NCI-H1105 (cell line): ENCODE measurements around the gene CT45A8.
"Not testable (repeated sequence)": the region's sequence is repeated elsewhere in the genome, so short reads cannot be mapped to it uniquely, and the experiment has no call there.

Source experiments
- DNase-seq: peaks from one replicate; lab custom pipeline; 2025; lab: John Stamatoyannopoulos, UW

CT45A8 gene

DNA sequence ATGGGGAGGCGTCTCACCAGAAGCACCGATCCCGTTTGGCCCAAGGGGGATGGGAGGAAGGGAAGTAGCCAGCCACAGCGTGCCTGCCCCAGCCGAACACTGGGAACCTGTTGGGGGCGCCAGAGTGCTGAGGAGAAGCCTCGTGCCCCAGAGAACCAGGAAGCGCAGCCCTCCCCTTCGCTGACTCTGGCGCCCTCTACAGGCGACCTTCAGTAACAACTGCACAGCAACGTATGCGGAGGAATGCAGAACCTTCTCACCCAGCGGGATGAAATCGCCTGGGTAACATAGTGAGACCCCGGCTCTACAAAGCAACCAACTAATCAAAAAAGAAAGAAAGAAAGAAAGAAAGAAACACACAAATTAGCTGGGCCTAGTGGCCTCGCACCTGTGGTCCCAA is at the start of gene CT45A8:
Gene CT45A8, minus strand, starts transcription at position 101 of the 400 bp plus-strand sequence. CDS start 3,755 bp downstream, outside the sequence.
- not testable (repeated sequence) for DNase-seq

- DNase-seq, result no peak
Observed at GRCh38 chrX:135893294-135893817, 39.0 kb upstream of the CT45A8 start, which contains the start of the genes CT45A10 and SAGE1. Gene CT45A10 (minus strand): TSS chrX:135893444. CDS start chrX:135885344, 8,100 bp downstream. Gene SAGE1 (plus strand): TSS chrX:135893716. CDS start chrX:135896243, 2,527 bp downstream.

GRCh38 chrX:135892781-135893180 is 38.4 kb upstream of the CT45A8 start:
- no peak for DNase-seq

DNA sequence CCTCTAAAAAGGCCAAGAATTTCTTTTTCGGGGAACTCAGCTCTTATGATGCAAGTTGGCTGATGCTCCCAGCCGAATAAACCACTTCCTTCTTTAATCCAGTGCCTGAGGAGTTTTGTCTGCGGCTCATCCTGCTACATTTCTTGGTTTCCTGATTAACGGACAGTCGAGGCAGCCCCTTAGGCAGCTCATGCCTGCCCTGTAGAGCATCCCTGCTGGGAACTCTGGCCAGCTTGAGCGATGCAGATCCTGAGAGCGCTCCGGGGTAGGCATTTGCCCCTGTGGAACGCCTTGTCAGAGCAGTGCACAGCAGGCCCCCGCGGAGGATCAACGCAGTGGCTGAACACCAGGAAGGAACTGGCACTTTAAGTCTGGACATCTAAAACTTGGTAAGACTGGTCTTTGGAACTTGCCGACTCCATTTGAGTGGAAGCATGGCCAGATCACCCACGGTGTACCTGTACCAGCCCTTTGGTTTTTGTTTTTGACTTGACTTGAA is 35.8 kb upstream of the CT45A8 start:
- DNase-seq, result no peak

GRCh38 chrX:135888976-135889375 is 34.6 kb upstream of the CT45A8 start:
- not testable (repeated sequence) for DNase-seq

GRCh38 chrX:135888230-135888629 is 33.9 kb upstream of the CT45A8 start:
- DNase-seq, result not testable (repeated sequence)

DNA sequence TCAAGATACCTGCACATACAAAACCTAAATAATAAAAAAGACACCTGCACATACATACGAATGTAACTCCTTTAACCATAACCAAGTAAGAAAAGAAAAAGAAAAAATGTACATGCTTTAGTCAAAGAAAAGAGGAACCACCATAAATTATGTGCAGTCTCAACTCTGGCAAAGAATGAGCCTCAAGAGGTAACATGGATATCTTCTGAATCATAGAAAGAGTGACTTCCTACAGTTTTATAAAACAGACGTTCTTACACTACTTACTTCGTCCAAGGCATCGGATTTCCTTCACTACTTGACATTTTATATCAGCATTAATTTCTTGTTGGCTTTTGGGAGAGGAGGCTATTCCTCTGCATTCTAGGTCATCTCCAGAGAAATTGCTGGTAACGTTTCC is 28.4 kb upstream of the CT45A8 start:
- DNase-seq, result not testable (repeated sequence)

DNA sequence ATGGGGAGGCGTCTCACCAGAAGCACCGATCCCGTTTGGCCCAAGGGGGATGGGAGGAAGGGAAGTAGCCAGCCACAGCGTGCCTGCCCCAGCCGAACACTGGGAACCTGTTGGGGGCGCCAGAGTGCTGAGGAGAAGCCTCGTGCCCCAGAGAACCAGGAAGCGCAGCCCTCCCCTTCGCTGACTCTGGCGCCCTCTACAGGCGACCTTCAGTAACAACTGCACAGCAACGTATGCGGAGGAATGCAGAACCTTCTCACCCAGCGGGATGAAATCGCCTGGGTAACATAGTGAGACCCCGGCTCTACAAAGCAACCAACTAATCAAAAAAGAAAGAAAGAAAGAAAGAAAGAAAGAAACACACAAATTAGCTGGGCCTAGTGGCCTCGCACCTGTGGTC is 17.4 kb upstream of the CT45A8 start, which contains the start of gene CT45A9:
Gene CT45A9, minus strand, starts transcription at position 101 of the 400 bp plus-strand sequence. CDS start 3,751 bp downstream, outside the sequence.
- not testable (repeated sequence) for DNase-seq

DNA sequence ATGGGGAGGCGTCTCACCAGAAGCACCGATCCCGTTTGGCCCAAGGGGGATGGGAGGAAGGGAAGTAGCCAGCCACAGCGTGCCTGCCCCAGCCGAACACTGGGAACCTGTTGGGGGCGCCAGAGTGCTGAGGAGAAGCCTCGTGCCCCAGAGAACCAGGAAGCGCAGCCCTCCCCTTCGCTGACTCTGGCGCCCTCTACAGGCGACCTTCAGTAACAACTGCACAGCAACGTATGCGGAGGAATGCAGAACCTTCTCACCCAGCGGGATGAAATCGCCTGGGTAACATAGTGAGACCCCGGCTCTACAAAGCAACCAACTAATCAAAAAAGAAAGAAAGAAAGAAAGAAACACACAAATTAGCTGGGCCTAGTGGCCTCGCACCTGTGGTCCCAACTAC is 17.2 kb downstream of the CT45A8 start, which contains the start of gene CT45A7:
Gene CT45A7, minus strand, starts transcription at position 101 of the 400 bp plus-strand sequence. CDS start 3,747 bp downstream, outside the sequence.
- DNase-seq, result not testable (repeated sequence)

DNA sequence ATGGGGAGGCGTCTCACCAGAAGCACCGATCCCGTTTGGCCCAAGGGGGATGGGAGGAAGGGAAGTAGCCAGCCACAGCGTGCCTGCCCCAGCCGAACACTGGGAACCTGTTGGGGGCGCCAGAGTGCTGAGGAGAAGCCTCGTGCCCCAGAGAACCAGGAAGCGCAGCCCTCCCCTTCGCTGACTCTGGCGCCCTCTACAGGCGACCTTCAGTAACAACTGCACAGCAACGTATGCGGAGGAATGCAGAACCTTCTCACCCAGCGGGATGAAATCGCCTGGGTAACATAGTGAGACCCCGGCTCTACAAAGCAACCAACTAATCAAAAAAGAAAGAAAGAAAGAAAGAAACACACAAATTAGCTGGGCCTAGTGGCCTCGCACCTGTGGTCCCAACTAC is 34.4 kb downstream of the CT45A8 start, which contains the start of gene CT45A2:
Gene CT45A2, minus strand, starts transcription at position 101 of the 400 bp plus-strand sequence. CDS start 3,747 bp downstream, outside the sequence.
- DNase-seq, result not testable (repeated sequence)

DNA sequence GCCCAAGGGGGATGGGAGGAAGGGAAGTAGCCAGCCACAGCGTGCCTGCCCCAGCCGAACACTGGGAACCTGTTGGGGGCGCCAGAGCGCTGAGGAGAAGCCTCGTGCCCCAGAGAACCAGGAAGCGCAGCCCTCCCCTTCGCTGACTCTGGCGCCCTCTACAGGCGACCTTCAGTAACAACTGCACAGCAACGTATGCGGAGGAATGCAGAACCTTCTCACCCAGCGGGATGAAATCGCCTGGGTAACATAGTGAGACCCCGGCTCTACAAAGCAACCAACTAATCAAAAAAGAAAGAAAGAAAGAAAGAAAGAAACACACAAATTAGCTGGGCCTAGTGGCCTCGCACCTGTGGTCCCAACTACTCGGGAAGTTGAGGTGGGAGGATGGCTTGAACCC is 51.7 kb downstream of the CT45A8 start, which contains the start of gene CT45A6:
Gene CT45A6, minus strand, starts transcription at position 101 of the 400 bp plus-strand sequence. CDS start 3,794 bp downstream, outside the sequence.
- not testable (repeated sequence) for DNase-seq
